Measurements from ENCODE around the gene GPR3.
"Not testable (repeated sequence)": the region's sequence is repeated elsewhere in the genome, so short reads cannot be mapped to it uniquely, and the experiment has no call there.

Gene GPR3

DNA sequence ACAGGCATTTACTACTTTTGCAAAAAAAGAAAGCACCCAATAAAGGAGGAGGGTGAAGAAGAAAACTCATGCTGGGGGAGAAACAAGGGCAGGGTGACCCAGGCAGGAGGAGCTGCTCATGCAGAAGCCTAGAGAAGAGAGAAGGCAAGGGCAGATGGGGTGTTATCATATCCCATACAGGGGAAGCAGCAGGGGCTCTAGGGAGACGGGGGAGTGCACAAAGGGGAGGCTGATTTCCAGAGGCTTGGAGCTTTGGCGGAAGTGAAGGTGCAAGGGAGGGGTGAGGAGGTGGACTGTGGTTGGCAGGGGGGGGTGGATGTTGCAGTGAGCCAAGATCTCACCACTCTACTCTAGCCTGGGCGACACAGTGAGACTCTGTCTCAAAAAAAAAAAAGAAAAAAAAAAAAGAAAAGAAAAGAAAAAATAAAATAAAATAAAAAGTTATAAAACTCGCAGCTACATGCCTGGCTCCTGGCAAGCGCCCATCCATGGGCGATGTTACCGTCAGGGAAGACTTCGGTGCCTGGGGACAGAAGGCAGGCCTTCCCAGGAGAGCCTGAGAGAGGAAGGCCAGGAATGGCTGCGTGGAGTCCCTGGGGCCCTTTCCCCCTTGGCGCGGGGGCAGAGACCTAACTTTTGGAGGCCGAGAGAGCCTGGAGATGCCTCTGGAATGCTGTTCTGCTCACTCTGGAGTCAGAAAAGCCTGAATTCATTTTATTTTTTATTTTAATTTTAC, 14.5 kb upstream of the GPR3 start:
- no peak for DNase-seq (ENCODE audit: low spot score)

DNA sequence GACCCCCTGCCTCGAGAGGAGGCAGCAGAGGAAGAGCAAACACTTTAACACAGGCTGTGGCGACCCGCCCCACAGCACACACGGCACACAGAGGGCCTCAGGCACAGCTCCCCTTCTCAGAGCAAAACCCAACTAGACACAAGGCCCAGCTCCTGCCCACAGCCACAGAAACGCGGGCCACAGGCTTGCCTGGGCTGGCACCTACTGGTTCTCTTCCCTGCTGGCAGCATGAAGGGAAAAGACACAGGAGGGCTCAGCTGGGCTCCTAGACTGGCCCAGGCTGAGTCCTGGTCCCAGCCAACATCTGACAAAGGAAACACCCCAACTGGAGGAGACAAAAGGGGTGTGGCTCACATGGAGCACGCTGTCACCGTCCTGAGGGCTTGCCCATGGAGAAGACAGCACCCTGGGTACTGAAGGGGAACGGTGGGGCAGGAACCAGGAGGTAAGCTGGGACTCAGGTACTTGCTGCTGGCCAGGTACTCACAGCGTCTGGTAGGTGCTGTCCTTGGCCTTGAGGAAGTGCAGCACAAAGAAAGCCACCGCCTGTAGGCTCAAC, 12.8 kb upstream of the GPR3 start:
- DNase-seq (ENCODE audit: low spot score): no peak

DNA sequence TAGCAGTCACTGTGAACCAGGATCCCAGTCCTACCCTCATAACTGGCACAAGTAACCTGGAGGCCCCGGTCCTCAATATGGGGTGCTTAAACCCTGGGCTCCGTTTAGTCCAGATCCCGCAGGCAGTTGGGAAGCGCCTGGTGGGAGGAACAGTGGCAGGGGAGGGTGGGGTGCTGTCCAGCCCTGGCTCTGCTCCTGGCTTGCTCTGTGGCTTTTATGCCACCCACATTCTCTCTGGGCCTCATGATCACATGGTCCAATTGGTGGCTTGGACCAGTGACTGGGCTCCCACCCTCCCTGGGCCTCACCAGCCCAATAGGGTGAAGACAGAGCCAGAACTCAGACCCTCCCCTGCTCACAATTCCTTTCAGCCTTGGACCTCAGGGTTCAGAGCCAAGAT, 12.2 kb upstream of the GPR3 start:
- DNase-seq (ENCODE audit: low spot score): no peak

DNA sequence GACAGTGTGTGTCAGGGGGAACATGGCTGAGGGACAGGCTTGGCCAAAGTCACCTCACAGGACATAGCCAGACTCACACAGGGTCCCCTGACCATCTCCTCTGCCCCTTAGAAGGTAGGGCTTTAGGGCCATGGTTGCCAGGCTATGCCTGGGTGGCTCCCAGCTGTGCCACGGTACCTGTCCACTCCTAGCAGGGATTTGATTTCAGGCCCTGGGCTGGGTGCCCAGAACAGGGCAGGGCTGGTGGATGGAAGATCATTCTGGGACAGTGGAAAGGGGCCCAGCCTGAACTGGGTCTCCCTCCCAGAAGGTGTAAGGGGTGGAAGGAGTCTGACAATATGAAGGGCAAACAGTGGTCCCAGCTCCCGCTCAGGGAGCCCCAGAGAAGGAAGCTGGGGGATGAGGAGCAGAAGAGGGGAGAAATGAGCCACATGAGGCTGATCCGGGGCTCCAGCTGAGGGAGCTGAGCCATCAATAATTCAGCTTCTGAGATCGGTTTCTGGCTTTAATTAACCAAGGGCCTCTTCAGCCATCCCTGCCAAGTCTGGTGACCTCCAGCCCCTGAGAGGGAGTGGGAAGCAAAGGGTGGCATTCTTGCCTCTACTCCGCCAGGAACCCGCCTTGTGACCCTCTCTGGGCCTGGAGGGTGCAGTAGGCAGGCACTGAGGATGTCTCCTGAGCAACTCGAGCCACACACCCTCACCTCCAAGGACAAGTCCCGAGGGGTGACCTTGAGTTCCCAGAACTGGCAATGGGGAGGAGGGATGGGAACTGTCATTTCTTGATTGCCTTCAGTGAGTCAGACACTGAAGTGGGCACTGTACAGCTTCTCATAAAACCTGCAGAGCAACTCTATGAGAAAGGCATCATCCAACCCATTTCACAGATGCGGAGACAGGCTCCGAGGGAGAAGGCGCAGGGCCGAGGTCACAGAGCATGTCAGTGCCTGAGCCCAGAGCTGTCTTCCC, 11.4 kb upstream of the GPR3 start:
- DNase-seq (ENCODE audit: low spot score): no peak

DNA sequence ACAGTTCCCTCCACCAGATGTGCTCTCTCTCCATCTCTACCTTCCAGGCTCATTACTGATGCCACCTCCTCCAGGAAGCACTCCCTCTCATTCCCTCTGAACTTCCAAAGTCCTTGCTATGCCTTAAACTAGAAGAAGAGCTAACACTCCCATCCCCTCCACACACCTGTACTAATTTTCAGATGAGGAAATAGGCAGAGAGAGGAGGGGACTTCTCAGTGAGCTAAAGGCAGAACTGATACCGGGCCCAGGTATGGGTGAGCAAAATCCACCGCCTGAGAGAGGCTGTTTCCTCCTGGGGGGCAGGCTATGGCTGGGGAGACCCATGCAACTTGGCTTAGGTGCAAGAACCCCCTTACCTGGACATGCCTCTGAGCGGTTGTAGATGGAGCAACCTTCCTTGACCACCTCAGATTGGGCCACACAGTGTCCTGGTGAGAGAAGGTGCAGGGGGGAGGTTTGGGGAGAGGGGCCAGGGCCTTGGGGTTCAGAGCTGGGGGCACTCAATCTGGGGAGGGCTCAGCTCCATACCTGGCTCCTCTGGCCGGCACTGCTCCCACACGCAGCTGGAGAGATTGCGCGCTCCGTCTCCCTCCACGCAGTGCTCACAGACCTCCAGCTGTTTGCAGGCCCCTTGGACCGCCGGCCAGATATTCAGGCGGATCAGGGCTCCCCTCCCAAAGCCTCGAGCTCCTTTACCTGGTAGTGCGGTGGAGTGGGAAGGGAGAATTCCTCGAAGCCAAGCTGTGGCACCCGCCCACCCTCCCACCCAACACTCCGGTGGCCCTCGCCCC, 10.3 kb upstream of the GPR3 start:
- no peak for DNase-seq (ENCODE audit: low spot score)

DNA sequence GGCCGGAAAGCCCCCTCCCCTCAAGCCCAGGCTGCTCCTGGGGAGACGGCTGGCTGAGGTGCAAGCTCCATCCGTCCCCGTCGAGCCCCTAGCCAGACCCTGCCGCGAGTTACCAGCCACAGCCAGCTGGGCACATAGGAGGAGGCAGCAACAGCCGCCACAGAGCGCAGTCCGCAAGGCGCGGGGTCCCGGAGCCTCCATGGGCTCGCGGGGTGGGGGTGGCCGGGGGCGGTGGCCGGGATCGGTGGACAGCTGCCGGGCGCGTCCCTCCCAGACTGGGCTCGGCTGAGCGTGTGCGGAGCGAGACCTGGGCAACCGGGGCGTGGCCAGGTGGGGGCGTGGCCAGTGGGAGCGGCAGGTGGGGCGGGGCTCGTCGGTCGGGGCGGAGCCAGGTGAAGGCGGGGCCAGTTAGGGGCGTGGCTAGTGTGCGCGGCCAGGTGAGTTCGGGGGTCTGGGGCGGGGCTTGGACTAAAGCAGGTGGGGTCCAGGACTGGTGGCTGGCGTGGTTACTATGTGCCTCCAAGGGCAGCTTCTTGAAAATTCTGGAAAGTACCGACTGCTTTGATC, 9.3 kb upstream of the GPR3 start, which contains the start of gene CD164L2:
Gene CD164L2 (minus strand): TSS at position 295 of the 567 bp plus-strand sequence. CDS start 94 bp downstream, at position 201.
- peak; percentile 29 for DNase-seq (ENCODE audit: low spot score)

DNA sequence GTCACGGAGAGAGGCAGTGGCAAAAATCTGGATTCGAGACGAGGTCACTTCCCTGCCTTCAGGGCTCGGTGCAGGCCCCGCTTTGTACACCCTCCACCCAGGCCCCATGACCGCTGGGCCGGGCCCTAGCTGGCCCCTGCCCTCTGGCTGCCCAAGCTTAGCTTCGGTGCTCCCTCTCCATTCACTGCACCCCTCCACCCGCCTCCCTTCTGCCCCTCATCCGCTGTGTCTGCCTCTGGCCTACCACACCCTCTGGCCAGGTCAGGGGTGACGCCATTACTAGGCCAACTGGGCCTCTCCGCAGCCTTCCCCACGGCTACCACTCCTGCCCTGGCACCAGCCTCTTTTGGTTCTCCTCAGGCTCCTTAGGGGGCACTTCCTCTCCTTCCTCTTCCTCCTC, 8.8 kb upstream of the GPR3 start:
- DNase-seq (ENCODE audit: low spot score): no peak

DNA sequence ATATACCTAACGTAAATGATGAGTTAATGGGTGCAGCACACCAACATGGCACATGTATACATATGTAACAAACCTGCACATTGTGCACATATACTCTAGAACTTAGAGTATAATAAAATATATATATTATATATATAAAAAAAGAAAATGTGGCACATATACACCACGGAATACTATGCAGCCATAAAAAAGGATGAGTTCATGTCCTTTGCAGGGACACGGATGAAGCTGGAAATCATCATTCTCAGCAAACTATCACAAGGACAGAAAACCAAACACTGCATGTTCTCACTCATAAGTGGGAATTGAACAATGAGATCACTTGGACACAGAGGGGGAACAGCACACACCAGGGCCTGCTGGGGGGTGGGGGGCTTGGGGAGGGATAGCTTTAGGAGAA, 7.6 kb upstream of the GPR3 start:
- DNase-seq (ENCODE audit: low spot score): not testable (repeated sequence)

DNA sequence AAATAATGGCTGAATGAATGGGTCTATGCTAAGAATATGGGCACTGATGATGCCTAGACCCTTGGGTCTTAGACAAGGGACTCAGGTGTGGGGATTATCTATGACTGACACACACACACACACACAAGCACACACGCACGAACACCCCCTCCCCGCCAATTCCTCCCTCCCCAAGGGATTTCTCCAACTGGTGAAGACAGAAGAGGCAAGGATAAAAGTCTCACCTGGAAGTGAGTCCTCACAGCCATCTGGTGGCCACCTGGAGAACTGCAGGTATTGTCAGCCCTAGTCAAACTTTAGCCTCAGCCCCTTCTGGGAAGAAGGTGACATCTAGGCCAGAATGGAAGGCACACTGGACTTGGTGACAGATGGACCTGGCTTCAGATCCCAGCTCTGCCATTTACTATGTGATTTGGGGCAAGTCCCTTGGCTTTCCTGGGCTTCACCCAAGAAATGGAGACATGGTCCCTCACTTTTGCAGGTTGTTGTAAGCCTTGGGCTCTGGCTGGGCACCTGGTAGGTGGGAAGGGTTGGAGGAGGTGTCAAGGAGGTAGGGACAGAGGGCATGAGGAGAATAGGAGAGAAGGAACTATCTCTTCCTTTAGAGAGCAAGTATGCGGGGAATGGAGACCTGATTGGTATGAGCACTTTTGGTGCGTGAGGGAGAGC, 4.0 kb upstream of the GPR3 start:
- DNase-seq (ENCODE audit: low spot score): peak; percentile 63

DNA sequence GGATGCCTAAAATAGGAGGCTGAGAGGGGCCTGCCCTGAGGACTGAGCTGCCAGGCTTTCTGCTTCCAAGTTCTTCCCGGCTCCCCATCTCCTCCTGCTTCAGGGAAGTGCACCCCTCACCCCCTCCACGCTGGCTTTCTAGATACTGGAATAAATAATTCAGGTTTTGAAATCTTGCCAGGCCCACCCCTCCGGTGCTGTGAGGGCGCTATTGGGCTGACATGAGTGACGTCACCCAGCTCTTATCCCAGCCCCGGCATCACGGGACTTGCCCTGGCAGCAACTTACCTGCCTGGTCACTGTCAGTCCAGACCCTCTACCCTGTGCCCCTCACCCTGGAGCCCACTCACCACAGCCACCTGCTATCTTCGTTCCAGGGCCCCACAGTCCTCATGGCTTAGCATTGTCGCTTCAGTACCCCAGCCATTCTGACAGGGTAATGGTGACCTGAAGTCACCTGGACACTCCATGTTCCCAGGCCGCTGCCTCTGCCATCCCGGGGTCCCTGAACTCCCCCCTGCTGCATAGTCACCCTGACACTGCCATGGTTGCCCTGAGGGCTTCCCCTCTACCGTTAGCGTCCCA, 819 bp upstream of the GPR3 start:
- DNase-seq (ENCODE audit: low spot score): no peak

DNA sequence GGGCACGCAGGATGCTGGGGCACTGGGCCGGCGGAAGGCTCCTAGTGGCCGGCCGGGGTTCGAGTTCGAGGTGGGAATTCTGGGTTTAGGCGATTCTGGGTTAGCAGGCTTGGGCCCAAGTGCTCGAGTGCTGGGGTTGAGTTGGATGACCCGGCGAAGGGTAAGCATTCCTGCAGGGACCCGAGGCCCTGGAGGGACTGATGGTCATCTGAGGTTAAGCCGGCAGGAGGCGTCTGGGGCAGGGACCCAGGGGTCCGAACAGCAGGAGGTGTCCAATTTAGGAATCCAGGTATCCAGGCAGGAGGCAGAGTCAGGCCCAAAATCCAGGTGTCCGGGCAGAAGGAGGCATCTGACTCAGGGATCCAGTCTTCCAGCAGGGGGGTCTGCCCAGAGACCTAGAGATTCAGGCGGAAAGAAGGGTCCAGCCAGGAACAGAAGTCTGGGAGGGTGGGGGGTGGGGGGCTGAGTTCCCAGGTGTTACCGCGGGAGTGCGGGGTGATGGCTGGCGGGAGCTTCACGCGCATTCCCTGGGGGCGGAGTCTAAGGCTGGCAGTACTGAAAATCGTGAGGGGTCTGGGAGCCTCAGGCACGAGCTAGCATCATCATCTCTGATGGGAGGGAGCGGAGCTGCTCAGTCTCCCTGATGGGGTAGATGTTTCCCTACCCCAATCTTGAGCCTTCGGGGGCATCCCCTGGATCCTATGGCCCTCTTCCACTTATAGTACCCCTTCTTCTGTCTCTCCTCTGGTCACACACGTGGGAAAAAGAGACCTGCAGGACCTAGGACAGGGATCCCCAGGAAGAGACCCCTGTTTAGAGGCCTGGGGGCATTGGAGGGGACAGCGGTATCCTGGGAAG, 585 bp downstream of the GPR3 start:
- no peak for DNase-seq (ENCODE audit: low spot score)

DNA sequence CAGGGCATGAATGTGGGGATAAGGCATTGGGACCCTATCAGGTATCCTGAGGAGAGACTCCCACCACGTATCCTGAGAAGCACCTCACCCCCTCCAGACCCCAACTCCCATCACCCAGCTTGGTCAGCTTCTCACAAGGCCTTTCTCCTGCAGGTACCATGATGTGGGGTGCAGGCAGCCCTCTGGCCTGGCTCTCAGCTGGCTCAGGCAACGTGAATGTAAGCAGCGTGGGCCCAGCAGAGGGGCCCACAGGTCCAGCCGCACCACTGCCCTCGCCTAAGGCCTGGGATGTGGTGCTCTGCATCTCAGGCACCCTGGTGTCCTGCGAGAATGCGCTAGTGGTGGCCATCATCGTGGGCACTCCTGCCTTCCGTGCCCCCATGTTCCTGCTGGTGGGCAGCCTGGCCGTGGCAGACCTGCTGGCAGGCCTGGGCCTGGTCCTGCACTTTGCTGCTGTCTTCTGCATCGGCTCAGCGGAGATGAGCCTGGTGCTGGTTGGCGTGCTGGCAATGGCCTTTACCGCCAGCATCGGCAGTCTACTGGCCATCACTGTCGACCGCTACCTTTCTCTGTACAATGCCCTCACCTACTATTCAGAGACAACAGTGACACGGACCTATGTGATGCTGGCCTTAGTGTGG, 1.3 kb downstream of the GPR3 start:
- no peak for DNase-seq (ENCODE audit: low spot score)

DNA sequence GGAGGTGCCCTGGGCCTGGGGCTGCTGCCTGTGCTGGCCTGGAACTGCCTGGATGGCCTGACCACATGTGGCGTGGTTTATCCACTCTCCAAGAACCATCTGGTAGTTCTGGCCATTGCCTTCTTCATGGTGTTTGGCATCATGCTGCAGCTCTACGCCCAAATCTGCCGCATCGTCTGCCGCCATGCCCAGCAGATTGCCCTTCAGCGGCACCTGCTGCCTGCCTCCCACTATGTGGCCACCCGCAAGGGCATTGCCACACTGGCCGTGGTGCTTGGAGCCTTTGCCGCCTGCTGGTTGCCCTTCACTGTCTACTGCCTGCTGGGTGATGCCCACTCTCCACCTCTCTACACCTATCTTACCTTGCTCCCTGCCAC, 1.8 kb downstream of the GPR3 start:
- no peak for DNase-seq (ENCODE audit: low spot score)

DNA sequence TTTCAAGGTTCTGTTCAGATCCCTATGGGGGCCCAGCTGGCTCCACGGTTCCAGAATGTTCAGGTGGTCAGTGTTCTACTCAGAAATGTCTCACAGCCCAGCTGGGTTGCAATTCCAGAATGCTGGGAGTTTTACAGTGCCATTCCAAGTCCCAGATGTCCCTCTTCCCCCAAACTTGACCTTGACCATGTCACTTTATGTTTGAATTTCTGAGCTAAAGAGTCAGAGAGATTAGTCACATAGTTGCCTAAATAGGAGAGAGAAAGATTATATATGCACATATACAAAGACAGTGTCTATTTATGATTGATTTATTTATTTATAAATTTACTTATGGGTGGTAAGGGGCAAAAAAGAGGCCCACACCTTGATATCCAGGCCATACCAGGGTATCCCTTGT, 2.5 kb downstream of the GPR3 start:
- no peak for DNase-seq (ENCODE audit: low spot score)

DNA sequence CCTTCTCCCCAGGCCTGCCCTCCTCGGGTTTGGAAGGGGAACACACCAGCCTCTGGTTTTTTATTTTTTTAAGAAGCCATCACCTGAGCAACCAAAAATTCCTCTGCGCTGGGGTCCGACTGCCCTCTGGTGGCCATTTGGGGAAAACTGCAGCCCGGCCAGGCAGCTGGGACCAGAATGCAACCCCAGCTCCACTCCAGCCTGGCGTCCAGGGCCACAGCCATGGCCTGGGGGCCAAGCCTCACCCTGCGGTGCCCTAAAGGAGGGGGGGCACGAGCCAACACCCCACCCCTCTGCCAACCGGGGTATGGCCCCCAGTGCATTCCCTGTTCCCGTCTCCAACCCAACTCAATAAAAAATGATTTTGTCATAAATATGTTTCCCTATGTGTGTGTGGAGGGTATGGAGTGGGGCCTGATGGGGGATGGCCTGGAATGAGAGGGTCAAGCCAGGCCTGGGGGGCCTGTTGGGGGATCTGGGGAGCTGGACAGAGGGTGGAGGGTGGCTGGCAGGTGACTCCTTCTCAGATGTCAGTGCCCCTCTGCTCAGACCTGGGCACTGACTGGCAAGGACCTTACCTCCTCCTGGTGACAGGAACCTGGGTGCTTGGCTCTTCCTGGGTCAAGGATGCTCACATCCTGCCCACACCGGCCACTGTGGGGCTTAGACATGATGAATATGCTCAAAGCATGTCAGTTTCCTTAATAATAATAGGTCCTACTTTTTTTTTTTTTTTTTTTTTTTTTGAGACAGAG, 3.2 kb downstream of the GPR3 start:
- peak; percentile 73 for DNase-seq (ENCODE audit: low spot score)

DNA sequence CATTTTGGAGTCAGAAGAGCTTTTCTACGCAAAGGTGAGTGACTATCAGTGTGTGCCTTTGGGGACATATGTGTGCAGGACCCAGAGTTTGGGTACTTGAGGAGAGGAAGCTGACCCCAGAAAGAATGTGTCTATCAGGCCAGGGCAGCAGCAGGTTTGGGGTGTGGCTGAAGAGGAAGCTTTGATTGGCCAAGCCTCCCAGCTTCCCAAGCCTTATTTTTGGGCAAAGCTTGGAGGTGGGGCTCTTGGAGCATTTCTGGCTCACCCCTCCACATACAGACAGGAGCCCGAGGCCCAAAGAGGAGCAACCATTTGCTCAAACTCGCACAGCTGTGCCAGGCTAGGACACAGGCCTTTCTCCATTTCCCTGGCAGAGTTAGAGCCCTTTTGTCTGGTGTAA, 4.7 kb downstream of the GPR3 start:
- DNase-seq (ENCODE audit: low spot score): no peak

DNA sequence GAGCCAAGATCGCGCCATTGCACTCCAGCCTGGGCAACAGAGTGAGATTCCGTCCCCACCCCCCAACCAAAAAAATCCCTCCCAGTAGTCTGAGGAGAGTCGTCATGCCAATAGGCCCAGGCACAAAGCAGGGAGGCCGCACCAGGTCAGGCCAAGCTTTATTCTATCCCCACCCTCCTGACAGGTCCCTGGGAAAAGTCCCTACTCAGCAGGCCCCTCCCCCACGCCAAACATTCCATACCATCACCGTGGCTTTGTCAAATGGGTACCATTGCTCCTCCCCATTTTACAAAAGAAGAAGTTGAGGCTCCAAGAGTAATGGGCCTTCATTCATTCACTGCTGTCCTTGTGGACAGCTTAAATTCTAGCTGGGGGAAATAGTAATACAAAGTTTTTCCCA, 5.3 kb downstream of the GPR3 start:
- DNase-seq (ENCODE audit: low spot score): no peak

DNA sequence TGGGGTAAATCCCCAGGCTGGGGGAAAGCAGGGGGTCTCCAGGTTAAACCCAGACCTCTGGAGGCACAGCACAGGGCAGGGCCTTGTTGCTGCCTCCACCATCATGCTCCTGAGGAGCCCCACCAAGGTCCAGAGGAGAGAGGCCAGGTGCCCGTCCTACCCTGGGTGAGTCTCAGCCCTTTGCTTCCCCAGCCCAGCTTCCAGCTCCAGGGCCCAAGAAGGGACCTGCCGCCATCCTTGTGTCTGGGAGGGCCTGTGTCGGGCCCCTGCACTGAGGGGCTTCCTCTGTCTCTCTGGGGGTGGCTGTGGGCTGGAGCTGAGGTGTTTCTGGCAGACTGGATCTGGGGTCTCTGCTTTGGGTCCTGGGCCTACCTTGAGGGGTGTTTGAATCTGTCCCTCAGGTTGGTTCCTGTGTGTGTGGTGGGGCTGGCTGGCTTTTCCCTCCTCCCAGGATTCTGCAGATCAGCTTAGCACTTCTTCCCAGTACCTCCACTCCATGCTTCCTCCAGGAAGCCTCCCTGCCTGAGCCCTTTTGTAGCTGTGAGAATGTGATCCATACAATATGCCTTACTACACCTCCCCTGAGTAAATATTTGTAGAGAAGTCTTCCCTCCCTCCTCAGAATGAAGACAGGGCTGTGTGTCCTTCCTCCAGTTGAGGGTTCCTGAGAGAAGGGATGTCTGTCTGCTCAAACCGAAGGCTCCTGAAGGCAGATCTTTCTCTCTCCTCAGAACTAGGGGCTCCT, 6.2 kb downstream of the GPR3 start:
- DNase-seq (ENCODE audit: low spot score): no peak

All from SW480 (cell line).